Measurements from ENCODE around the gene ECE1. TPM values are rescaled to one million over a fixed set of nuclear protein-coding genes. Genes with fewer than 3 reads are reported as not detected.
A peak's percentile ranks its signal among the peaks of the same experiment; 100 is the strongest.

The ECE1 gene
- 10 to 100 TPM; 43.4 to 46.6 (median 44.2) TPM for polyA plus RNA-seq (ENCODE audit: insufficient read length in 3 of 3)
- long read RNA-seq, donor 1, partial matches to known transcripts, result 5 of 8 reads
- long read RNA-seq, donor 1, other reads (novel, unspliced or antisense), result 0 of 8 reads
- long read RNA-seq, donor 2, full-length matches to known transcripts, result 5 of 12 reads
- long read RNA-seq, donor 2, partial matches to known transcripts, result 7 of 12 reads
- long read RNA-seq, donor 2, other reads (novel, unspliced or antisense), result 0 of 12 reads
- long read RNA-seq, donor 3, full-length matches to known transcripts, result 5 of 10 reads
- long read RNA-seq, donor 3, partial matches to known transcripts, result 5 of 10 reads
- long read RNA-seq, donor 3, other reads (novel, unspliced or antisense), result 0 of 10 reads
- long read RNA-seq, donor 4, partial matches to known transcripts, result 0 of 3 reads
- long read RNA-seq, donor 4, other reads (novel, unspliced or antisense), result 0 of 3 reads
- long read RNA-seq, donor 5, result 0 reads
- long read RNA-seq, donor 6, full-length matches to known transcripts, result 7 of 12 reads
- long read RNA-seq, donor 6, partial matches to known transcripts, result 5 of 12 reads
- long read RNA-seq, donor 6, other reads (novel, unspliced or antisense), result 0 of 12 reads
- long read RNA-seq, donor 7, full-length matches to known transcripts, result 6 of 6 reads
- long read RNA-seq, donor 7, partial matches to known transcripts, result 0 of 6 reads
- long read RNA-seq, donor 7, other reads (novel, unspliced or antisense), result 0 of 6 reads
- long read RNA-seq, donor 8, full-length matches to known transcripts, result 15 of 35 reads
- long read RNA-seq, donor 8, partial matches to known transcripts, result 20 of 35 reads
- long read RNA-seq, donor 8, other reads (novel, unspliced or antisense), result 0 of 35 reads
- long read RNA-seq, donor 9, full-length matches to known transcripts, result 8 of 8 reads
- long read RNA-seq, donor 9, partial matches to known transcripts, result 0 of 8 reads
- long read RNA-seq, donor 9, other reads (novel, unspliced or antisense), result 0 of 8 reads
- long read RNA-seq, donor 10, full-length matches to known transcripts, result 6 of 6 reads
- long read RNA-seq, donor 10, partial matches to known transcripts, result 0 of 6 reads
- long read RNA-seq, donor 10, other reads (novel, unspliced or antisense), result 0 of 6 reads
- long read RNA-seq, donor 11, full-length matches to known transcripts, result 4 of 4 reads
- long read RNA-seq, donor 11, partial matches to known transcripts, result 0 of 4 reads
- long read RNA-seq, donor 11, other reads (novel, unspliced or antisense), result 0 of 4 reads
- long read RNA-seq, donor 12, partial matches to known transcripts, result 0 of 1 reads
- long read RNA-seq, donor 12, other reads (novel, unspliced or antisense), result 0 of 1 reads
- long read RNA-seq, donor 13, full-length matches to known transcripts, result 8 of 20 reads
- long read RNA-seq, donor 13, partial matches to known transcripts, result 12 of 20 reads
- long read RNA-seq, donor 13, other reads (novel, unspliced or antisense), result 0 of 20 reads
- long read RNA-seq, donor 14, partial matches to known transcripts, result 0 of 3 reads
- long read RNA-seq, donor 14, other reads (novel, unspliced or antisense), result 0 of 3 reads
- long read RNA-seq, donor 15, full-length matches to known transcripts, result 3 of 9 reads
- long read RNA-seq, donor 15, partial matches to known transcripts, result 6 of 9 reads
- long read RNA-seq, donor 15, other reads (novel, unspliced or antisense), result 0 of 9 reads
- long read RNA-seq, donor 16, full-length matches to known transcripts, result 17 of 43 reads
- long read RNA-seq, donor 16, partial matches to known transcripts, result 26 of 43 reads
- long read RNA-seq, donor 16, other reads (novel, unspliced or antisense), result 0 of 43 reads

DNA sequence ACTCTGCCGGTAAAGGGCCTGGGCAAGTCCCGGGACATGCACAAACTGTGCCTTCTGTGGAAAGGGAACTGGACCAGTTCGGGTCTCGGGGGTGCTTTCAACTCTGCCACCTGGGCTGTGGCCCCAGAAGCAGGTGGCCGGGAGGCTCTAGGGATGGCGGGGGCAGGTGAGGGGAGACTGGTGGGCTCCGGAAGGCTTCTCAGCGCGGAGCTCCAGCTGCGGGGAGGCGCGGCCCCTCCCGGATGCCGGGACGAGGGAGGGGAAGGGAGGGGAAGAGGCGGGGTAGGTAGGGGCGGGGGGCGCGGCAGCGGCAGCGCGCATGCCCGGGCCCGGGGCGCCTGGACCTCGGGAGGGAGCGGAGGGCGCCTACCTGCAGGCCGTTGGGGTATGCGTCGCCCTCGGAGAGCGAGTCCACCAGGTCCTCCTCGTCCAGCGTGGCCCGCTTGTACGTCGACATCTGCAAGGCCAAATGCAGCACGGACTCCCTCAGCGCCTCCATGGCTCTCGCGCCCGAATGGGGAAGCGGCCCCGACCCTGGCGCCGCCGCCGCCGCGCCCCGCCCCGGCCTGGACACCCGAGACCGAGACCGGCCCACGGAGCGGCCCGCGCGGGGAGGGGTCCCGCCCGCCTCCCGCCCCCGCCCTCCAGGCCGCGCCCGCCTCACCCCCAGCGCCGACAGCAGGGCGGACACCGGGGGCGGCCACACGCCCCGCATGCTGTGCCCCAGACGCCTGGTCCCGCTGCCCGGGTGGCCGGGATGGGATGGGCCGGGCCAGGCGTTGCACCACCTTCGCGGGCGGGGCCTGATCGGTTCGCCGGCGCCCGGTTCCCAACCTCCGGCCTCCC lies at the start of gene ECE1:
ECE1 (minus strand) TSS at position 764 of the 846 bp plus-strand sequence; CDS start at position 715, 49 bp downstream.
- peak in 1 of 11 donors; percentile 33 for DNase-seq (ENCODE audit: extremely low read depth in 1 of 11, low read depth in 9 of 11, low spot score in 4 of 11)

- DNase-seq (ENCODE audit: extremely low read depth in 1 of 11, low read depth in 9 of 11, low spot score in 4 of 11), result no peak
Observed at GRCh38 chr1:21339356-21340229, 49.3 kb upstream of the ECE1 start.

DNA sequence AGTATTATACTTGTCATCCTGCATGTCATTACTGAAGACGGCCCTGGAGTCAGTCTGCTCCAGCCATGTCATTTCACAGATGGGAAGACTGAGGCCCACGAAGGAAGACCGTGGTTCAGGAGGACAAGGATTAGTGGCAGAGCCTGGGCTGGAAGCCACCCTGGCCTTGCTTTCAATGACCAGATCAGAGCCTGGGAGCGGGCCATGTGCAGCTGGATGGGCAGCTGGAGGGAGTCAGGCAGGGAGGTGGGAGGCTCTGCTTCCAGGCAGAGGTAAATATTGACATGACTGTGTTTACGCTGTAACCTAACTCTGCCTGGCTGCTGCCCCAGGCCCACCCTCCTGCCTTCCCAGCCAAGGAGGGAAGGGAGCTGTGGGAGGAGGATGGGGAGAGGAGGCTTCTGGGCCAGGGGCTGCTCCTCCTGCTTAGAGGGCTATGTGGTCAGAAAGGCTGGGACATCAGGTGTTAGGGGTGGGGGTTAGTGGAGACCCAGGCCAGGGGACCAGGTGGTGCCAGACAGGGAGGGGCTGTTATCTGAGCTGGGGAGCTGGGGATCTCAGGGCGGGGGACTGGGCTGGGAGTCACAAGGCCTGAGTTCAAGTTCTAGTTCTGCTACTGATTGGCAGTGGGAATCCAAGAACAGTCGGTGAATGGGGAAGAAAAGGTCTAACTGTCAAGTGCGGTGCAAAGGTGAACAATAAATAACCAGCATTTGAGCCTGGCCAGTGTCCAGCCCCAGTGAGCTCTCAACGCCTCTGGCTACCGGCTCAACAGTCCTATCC lies 48.5 kb upstream of the ECE1 start:
- DNase-seq (ENCODE audit: extremely low read depth in 1 of 11, low read depth in 9 of 11, low spot score in 4 of 11), result peak in 7 of 11 donors; percentile 64 to 86 (median 80)

- DNase-seq (ENCODE audit: extremely low read depth in 1 of 11, low read depth in 9 of 11, low spot score in 4 of 11), result no peak
Observed at GRCh38 chr1:21337928-21338572, 47.8 kb upstream of the ECE1 start.

GRCh38 chr1:21337454-21337927 lies 47.2 kb upstream of the ECE1 start:
- no peak for DNase-seq (ENCODE audit: extremely low read depth in 1 of 11, low read depth in 9 of 11, low spot score in 4 of 11)

GRCh38 chr1:21337010-21337437 lies 46.8 kb upstream of the ECE1 start:
- no peak for DNase-seq (ENCODE audit: extremely low read depth in 1 of 11, low read depth in 9 of 11, low spot score in 4 of 11)

GRCh38 chr1:21335750-21336224 lies 45.5 kb upstream of the ECE1 start:
- no peak for DNase-seq (ENCODE audit: extremely low read depth in 1 of 11, low read depth in 9 of 11, low spot score in 4 of 11)

DNA sequence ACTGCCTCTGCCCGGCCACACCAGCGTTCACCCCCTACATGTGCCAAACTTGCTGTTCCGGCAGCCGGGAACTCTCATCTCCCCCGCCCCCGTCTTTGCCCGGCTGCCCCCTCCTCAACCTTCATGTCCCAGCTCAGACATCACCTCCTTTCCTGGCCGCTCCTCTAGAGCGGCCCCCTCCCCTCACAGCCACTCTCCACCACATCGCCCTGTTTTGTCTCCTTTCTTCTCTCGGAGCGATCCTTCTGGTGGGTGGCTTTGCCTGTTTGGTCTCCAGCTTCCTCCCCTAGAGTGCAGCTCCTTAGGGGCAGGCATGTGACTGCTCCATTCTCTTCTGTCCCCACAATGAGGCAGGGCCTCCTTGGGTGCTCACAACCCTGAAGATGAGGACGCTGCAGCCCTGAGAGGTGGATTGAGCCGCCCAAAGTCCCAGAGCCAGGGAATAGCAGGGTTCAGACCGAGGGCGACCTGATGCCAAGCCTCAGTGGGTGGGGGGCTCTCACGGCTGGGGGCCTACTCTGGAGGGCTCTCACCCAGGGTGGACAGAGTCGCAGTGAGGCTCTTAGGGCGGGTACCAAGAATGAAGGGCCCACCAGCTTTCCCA lies 44.9 kb upstream of the ECE1 start:
- no peak for DNase-seq (ENCODE audit: extremely low read depth in 1 of 11, low read depth in 9 of 11, low spot score in 4 of 11)

DNA sequence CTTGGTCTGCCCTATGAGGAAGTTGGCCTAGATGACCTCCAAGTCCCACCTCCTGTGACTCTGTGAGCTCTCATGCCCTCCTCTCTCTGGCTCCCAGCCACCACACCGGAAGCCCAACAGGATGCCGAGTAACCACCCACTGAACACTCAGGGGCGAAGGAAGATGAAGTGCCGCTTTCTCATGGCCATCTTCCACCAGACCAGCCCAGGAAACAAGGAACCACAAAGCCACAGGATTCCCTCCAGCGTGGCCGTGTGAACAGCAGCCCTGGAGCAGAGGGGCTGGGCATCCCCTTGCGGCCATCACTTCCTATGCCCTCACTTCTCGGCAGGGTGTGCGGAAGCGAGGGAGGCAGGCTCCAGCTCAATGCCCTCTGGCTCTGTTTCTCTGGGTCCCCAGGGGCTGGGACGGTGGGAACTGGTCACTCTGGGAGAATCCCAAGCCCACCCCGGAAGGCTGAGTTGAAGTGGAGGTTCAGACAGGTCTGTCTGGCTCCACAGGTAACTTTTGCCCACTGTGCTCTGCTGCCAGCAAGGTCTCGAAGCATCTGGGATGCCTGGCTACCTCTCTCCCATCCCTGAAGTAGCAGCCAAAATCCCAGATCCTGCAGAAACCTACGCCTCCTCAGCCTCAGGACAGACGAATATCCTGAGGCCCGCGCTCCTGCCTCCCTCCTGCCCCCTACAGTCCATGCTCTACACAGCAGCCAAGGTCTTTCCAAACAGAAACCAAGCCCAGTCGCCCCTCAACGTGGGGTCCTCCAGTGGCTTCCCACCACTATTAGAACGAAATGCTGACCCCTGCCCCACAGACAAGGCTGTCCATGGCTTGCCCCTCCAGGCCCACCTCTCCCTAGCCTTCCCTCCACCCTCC lies 44.2 kb upstream of the ECE1 start:
- DNase-seq (ENCODE audit: extremely low read depth in 1 of 11, low read depth in 9 of 11, low spot score in 4 of 11), result no peak

GRCh38 chr1:21333824-21334213 lies 43.6 kb upstream of the ECE1 start:
- no peak for DNase-seq (ENCODE audit: extremely low read depth in 1 of 11, low read depth in 9 of 11, low spot score in 4 of 11)

DNA sequence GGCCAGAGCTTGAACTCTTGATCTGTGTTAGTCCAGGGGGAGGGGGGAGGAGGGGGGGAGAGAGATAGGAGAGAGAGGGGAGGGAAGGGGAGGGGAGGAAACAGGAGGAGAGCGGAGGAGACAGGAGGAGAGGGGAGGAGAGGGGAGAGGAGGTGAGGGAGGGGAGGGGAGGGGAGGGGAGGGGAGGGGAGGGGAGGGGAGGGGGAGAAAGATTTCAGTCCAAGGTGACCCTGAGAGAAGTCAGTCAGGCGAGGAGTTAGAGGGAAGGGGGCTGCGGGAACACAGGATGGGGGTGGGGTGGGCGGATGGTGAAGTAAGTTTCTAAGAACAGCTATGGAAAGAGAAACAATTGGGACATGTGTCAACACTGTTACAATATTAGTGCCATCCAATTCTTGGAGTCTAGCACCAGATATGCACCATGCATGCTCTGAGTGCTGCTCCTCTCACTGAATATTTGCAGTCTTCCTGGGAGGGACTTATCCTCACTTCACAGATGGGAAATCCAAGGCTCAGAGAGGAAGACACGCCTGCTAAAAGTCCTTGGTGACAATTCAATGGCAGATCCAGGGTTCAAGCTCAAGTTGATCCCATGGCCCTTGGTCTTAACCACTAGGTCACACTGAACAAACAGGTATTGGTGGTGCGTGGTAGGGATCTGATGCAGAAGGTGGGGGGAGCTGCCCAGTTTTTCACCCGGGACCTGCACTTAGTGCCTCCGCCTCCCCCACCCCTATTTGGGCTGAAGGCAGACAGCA lies 42.5 kb upstream of the ECE1 start:
- no peak for DNase-seq (ENCODE audit: extremely low read depth in 1 of 11, low read depth in 9 of 11, low spot score in 4 of 11)

- DNase-seq (ENCODE audit: extremely low read depth in 1 of 11, low read depth in 9 of 11, low spot score in 4 of 11), result no peak
Observed at GRCh38 chr1:21331752-21332478, 41.7 kb upstream of the ECE1 start.
